ENCODE data around the gene NTMT2. TPM values are rescaled to one million over a fixed set of nuclear protein-coding genes. Genes with fewer than 3 reads are reported as not detected.
"Not testable (repeated sequence)": the region's sequence is repeated elsewhere in the genome, so short reads cannot be mapped to it uniquely, and the experiment has no call there.

NTMT2 gene
- total RNA-seq: not detected

DNA sequence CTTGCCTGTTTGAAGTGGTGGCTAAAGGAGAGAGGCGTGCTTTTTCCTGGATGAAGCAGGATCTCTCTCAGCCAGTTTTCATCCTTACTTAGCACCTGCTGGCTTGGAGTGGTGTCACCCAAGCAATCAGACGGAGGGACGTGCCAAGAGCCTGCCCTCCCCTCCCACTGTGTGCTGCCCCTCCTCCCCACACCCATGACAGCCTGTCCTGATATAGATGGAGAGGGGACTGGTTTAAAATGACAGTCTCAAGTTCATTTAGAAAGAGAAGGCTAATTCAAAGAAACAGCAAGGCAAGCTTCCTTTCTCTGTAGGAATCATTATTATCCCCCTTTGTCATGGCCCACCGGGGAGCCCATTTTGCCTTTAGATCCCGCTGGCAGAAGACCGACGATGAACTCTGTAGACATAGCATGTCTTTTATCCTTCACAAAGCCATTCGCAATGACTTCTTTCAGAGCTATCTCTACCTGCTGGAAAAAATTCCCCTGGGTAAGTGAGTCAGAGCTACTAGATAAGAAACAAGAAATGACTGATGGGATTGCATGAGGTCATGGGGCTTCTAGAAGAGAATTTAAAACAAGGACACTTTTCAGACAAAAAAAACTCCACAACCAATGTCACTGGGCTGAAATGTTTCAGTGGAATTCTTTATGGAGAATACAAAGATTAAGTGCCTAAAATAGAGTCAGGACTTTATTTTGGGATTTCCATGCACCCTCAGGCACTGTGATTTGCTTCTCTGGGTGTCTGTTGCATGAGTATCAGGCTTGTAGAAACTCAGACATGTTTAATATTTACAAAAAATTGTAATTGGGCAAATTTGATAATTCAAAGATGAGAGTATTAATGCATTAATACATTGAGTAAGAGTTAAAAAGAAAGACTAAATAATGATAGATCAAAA, at the start of gene NTMT2:
NTMT2 (plus strand) TSS at position 190 of the 907 bp plus-strand sequence; CDS start at position 339, 149 bp downstream.
- in situ Hi-C loops (cut with MboI; ENCODE audit: low pct_unique_long_range_greater_than_20kb in 2 of 9, low sequenced_read_pairs in 9 of 9, unreplicated experiment in 9 of 9): no loop called here
- peak in 5 of 8 experiments; percentile 88 to 94 (median 94) for ATAC-seq (replicated peaks in 6 of 8)
- H3K4me1 ChIP-seq (replicated peaks in 1 of 2): peaks cover 16 to 20% of the 10 kb centered on the region in 2 donors
- H3K27ac ChIP-seq: peak within 1 kb of the TSS in 1 of 2 donors; percentile 18
- peak within 1 kb of the TSS in 3 of 5 donors; percentile 3 to 18 (median 8) for H3K4me3 ChIP-seq
- WGBS, 10 experiments: 0 to 100% (median 15%) methylated on average over 1 to 8 of the region's 8 CpGs

DNA sequence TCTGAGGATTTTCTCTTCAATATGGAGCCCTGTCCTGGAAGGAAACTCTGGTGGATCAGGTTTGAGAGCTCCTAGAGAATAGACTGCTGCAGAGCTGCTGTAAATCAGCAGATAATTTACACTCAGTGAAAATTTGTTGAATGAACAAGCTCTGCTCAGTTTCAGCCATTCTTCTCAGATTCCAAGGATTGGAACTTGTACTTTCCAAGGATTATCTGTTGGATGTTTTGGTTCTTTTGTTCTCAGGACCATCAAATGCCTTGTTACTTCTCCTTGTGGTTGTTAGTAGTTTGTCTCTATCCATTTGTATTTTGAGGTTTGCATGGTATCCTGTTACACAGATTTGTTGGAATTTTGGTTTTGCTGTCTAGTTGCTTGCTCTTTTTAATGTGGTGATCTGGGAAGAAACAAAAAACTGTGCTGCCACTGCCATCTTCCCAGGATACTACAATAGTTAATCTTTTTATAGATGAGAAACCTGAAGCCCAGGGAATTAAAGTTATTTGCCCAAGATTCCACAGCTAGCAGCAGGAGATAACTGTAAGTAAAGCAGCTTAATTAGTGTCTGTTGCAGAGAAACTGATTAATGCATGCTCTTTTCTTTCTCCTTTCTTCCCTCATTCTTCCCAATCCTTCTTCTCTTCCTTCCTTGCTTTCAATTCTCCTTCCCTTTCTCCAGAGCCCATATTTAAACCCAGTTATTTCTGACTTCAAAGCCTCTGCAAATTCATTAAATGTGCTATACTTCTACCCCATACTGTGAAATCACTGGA, 49.6 kb upstream of the NTMT2 start:
- Histone ChIP-seq H3K4me3 (no peak overlapping the region), H3K27ac (no peak overlapping the region), H3K4me1 (replicated peaks in 1 of 2) (peaks cover 2 to 18% of the 10 kb centered on the region in 2 donors)
- in situ Hi-C loops (cut with MboI; ENCODE audit: low pct_unique_long_range_greater_than_20kb in 2 of 9, low sequenced_read_pairs in 9 of 9, unreplicated experiment in 9 of 9): no loop called here
- no peak for ATAC-seq (replicated peaks in 6 of 8)

DNA sequence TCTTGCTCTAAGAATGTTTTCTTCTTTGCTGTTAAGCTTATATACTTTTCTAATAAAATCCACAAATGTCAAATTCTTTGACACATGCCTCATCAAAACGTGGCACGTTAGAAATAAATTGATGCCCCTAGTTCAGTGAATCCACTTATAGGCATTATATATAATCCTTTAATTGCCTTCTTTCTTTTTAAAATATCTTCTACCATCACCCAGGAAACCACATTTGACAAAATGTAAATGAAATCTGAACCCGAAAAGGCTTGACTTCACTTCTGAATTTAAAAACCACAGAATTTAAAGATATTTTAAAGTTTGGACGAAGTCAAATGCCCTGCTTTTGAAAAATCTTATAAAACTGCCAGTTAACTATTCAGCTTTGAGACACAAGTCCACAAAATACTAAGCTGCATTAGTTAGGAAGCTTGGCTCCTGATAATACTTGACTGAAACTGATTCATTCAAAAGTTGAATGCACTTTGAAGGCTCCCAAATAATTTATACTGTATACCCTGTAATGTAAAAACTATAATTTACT, 48.9 kb upstream of the NTMT2 start:
- H3K4me3 ChIP-seq: no peak overlapping the region
- H3K4me1 ChIP-seq (replicated peaks in 1 of 2): peaks cover 2 to 18% of the 10 kb centered on the region in 2 donors
- in situ Hi-C loops (cut with MboI; ENCODE audit: low pct_unique_long_range_greater_than_20kb in 2 of 9, low sequenced_read_pairs in 9 of 9, unreplicated experiment in 9 of 9): no loop called here
- H3K27ac ChIP-seq: no peak overlapping the region
- ATAC-seq (replicated peaks in 6 of 8): no peak
- WGBS, 10 experiments: 6 to 71% (median 39%) methylated on average over 3 to 4 of the region's 4 CpGs

DNA sequence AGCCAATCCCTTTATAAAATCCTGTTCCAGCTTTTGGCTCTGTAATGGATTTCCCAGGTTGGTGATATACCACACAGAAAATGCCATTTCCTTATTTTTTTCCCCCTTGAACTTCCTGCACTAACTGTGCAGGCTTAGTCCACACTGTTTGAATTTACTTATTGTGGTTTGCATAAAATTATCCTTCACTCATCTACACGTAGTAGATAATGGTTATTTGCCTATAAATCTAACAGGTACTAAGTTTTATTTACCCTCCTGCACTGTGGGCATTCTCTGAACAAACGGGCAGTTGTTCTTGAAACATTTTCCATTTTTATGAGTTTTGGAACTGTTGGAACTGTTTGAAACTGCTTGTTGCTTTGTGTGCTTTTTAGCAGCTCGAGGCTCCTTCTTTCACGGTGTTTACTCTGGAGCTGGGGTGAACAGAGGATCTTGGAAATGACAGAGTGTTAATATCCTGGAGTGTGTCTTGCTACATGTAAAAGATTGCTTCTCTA, 48.3 kb upstream of the NTMT2 start:
- in situ Hi-C loops (cut with MboI; ENCODE audit: low pct_unique_long_range_greater_than_20kb in 2 of 9, low sequenced_read_pairs in 9 of 9, unreplicated experiment in 9 of 9): no loop called here
- no peak overlapping the region for H3K27ac ChIP-seq

DNA sequence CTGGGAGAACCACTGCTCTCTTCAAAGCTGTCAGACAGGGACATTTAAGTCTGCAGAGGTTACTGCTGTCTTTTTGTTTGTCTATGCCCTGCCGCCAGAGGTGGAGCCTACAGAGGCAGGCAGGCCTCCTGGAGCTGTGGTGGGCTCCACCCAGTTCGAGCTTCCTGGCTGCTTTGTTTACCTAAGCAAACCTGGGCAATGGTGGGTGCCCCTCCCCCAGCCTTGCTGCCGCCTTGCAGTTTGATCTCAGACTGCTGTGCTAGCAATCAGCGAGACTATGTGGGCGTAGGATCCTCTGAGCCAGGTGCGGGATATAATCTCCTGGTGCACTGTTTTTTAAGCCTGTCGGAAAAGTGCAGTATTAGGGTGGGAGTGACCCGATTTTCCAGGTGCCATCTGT, 32.6 kb upstream of the NTMT2 start:
- in situ Hi-C loops (cut with MboI; ENCODE audit: low pct_unique_long_range_greater_than_20kb in 2 of 9, low sequenced_read_pairs in 9 of 9, unreplicated experiment in 9 of 9); H3K4me3 ChIP-seq; H3K27ac ChIP-seq; H3K4me1 ChIP-seq (replicated peaks in 1 of 2); ATAC-seq (replicated peaks in 6 of 8): not testable (repeated sequence)
- WGBS, 10 experiments: 64 to 100% (median 71%) methylated on average over 1 to 8 of the region's 8 CpGs; no CpG with 5 or more reads in 7 of the 10 experiments

More for the DNA sequence above, 48.3 kb upstream of the NTMT2 start:
- H3K4me1 ChIP-seq (replicated peaks in 1 of 2): peaks cover 2 to 18% of the 10 kb centered on the region in 2 donors
- WGBS, 10 experiments: 11 to 59% (median 32%) methylated on average over 1 to 4 of the region's 4 CpGs
- ATAC-seq (replicated peaks in 6 of 8): peak in 2 of 8 experiments; percentile 51 to 68
- no peak overlapping the region for H3K4me3 ChIP-seq

DNA sequence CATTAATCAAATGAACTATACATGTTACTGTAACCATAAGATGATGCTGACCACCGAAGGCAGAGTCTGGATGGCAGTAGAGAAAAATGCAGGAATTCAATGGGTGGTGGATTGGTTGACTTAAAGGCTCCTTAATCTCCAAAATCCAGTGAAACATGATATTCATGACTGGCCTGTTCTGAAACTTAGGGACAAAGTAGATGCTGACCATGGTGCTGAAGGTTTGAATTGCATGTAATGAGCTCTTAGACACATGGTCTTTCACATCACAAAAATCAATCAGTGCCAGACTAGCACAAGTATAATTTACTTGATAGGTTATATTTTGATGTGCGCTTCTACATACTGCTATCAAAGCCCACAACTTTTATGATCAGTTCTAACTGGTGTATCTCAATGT, 30.9 kb upstream of the NTMT2 start:
- Histone ChIP-seq H3K4me3 (no peak overlapping the region), H3K4me1 (replicated peaks in 1 of 2) (no peaks in the 10 kb centered on the region), H3K27ac (no peak overlapping the region)
- peak in 3 of 8 experiments; percentile 35 to 53 (median 45) for ATAC-seq (replicated peaks in 6 of 8)
- 33 to 88% (median 71%) methylated on average over 1 to 2 of the region's 2 CpGs; no CpG with 5 or more reads in 1 of the 10 experiments for WGBS, 10 experiments
- in situ Hi-C loops (cut with MboI; ENCODE audit: low pct_unique_long_range_greater_than_20kb in 2 of 9, low sequenced_read_pairs in 9 of 9, unreplicated experiment in 9 of 9): no loop called here

DNA sequence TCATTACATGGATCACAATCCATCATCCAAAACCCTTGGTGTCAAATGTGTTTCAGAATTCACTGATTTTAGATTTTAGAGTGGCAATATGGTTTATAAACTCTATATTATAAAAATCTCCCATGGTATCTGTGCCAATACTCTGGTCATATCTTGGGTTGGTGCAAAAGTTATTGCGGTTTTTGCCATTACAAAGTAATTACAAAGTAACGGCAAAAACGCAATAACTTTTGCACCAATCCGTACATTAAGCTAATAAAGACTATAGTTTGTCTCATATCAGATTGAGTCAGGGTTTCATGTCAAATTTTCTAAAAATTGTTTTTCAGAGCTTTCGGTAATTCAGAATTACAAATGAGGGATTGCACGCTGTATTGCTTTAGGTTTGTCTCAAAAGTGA, 23.4 kb upstream of the NTMT2 start:
- Histone ChIP-seq H3K4me1 (replicated peaks in 1 of 2) (no peaks in the 10 kb centered on the region), H3K4me3 (no peak overlapping the region), H3K27ac (no peak overlapping the region)
- ATAC-seq (replicated peaks in 6 of 8): no peak
- in situ Hi-C loops (cut with MboI; ENCODE audit: low pct_unique_long_range_greater_than_20kb in 2 of 9, low sequenced_read_pairs in 9 of 9, unreplicated experiment in 9 of 9): no loop called here
- WGBS, 10 experiments: 88 to 100% (median 96%) methylated on average over 2 to 6 of the region's 6 CpGs; no CpG with 5 or more reads in 1 of the 10 experiments

DNA sequence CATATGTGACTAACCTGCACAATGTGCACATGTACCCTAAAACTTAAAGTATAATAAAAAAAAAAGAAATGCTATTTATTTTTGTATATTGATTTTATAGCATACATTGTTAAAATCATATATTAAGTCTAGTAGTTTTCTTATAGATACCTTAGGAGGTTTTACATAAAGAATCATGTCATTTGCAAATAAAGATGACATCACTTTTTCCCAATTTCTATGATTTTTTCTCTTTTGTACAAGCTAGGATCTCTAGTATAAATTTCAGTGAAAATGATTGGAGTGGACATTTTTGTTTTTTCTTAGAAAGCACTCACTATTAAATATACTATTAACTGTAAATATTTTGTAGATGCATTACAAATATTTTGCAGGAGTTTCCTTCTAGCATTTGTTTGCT, 20.5 kb upstream of the NTMT2 start:
- no peak overlapping the region for H3K4me3 ChIP-seq
- H3K4me1 ChIP-seq (replicated peaks in 1 of 2): no peaks in the 10 kb centered on the region
- no peak for ATAC-seq (replicated peaks in 6 of 8)
- no peak overlapping the region for H3K27ac ChIP-seq
- in situ Hi-C loops (cut with MboI; ENCODE audit: low pct_unique_long_range_greater_than_20kb in 2 of 9, low sequenced_read_pairs in 9 of 9, unreplicated experiment in 9 of 9): no loop called here

DNA sequence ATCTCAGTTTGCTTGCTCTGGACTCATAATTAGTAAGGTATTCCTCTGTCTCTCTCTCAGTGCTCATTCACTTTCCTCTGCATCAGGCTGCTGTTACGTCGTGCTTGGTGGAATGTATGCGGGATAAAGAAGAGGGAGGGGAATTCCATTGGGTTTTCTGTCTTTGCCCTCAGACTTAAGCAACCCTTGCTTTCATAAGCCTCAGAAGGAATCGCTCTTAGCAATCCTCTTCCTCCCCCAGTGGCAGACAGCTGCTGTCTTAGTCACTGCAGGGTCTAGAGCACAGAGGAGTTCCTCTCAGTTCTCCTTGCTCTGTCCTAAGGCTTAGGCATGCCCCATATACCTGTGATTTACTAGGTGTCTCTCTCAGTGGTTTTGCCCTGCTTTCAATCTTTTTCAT, 19.1 kb upstream of the NTMT2 start:
- H3K4me1 ChIP-seq (replicated peaks in 1 of 2): no peaks in the 10 kb centered on the region
- H3K27ac ChIP-seq: no peak overlapping the region
- in situ Hi-C loops (cut with MboI; ENCODE audit: low pct_unique_long_range_greater_than_20kb in 2 of 9, low sequenced_read_pairs in 9 of 9, unreplicated experiment in 9 of 9): no loop called here
- no peak overlapping the region for H3K4me3 ChIP-seq
- 13 to 57% (median 26%) methylated on average over 1 to 4 of the region's 4 CpGs; no CpG with 5 or more reads in 4 of the 10 experiments for WGBS, 10 experiments
- ATAC-seq (replicated peaks in 6 of 8): peak in 7 of 8 experiments; percentile 16 to 96 (median 27)

DNA sequence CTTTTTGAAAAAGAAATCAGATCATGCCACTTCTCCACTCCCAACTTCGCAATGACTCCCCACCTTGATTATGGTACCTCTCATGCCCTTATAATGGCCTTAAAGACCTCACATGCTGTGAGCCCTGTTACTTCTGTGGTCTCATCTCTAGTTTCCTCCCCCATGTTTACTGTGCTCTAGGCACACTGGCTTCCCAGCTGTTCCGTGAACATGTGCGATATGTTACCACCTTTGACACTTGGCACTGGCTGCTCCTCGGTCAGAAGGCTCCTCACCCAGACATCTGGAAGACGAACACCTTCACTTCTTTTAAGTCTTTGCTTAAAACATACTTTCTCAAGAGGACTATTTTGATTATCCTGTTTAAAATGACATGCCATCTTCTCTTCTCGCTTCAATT, 14.3 kb upstream of the NTMT2 start:
- WGBS, 10 experiments: 27 to 100% (median 80%) methylated on average over 1 to 6 of the region's 6 CpGs
- Histone ChIP-seq H3K4me3 (no peak overlapping the region), H3K27ac (no peak overlapping the region), H3K4me1 (replicated peaks in 1 of 2) (peaks cover 0 to 4% of the 10 kb centered on the region in 2 donors)
- ATAC-seq (replicated peaks in 6 of 8): no peak
- in situ Hi-C loops (cut with MboI; ENCODE audit: low pct_unique_long_range_greater_than_20kb in 2 of 9, low sequenced_read_pairs in 9 of 9, unreplicated experiment in 9 of 9): no loop called here

DNA sequence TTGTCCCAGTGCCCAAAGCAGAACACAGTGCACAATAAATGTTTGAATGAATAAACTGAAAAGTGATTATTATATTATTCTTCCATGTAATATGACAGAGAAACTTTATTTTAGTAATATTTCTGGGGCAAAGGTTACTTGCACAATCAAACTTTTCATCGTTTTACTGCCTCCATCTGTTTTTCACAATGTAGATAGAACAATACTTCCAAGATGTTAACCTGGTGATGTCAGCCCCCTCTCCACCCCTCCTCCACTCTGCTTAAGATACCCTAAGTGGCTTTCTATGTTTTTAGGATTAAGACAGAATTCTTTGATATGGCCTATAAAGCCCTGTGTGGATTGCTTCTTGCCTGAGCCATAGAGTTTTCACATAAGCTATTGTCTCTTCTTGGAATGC, 13.8 kb upstream of the NTMT2 start:
- ATAC-seq (replicated peaks in 6 of 8): no peak
- in situ Hi-C loops (cut with MboI; ENCODE audit: low pct_unique_long_range_greater_than_20kb in 2 of 9, low sequenced_read_pairs in 9 of 9, unreplicated experiment in 9 of 9): no loop called here
- peaks cover 0 to 4% of the 10 kb centered on the region in 2 donors for H3K4me1 ChIP-seq (replicated peaks in 1 of 2)
- 0 to 83% (median 71%) methylated on average over 1 of the region's 1 CpG; no CpG with 5 or more reads in 1 of the 10 experiments for WGBS, 10 experiments
- H3K4me3 ChIP-seq: no peak overlapping the region
- no peak overlapping the region for H3K27ac ChIP-seq

DNA sequence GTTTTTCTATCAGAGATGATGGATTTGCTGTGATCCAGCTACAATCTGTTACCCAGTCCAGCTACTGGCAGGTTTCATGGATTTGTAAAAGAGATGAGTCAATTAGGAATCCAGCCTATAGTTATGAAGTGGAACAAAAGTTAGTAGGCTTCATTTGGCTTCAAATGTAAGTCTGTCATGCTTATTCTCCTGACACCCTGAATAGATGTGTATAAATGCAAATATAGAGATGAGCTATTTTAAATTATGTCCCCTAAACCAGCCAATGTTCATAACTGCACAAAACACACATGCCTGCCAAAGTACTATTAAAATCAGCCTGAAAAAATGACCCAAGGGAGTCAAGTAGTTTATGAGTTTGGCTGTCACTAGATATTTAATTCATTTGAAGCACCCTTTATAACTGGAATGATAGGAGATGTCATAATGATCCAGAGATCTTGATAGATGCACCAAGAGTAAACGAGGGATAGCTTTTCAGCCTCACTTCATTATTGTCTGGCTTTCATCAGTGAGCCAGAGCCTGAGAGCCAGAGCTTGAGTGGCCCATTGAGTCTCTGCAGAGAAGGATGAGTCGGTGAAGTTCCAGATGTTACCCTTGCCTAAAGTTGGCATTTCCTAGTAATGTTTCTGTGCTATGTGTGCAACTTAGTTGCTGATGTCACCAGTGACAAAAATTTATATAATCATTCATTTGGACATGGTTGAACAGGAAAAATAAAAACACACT, 11.8 kb upstream of the NTMT2 start:
- no peak for ATAC-seq (replicated peaks in 6 of 8)
- in situ Hi-C loops (cut with MboI; ENCODE audit: low pct_unique_long_range_greater_than_20kb in 2 of 9, low sequenced_read_pairs in 9 of 9, unreplicated experiment in 9 of 9): no loop called here
- WGBS, 10 experiments: 10 to 89% (median 59%) methylated on average over 1 to 2 of the region's 2 CpGs; no CpG with 5 or more reads in 2 of the 10 experiments
- Histone ChIP-seq H3K27ac (no peak overlapping the region), H3K4me1 (replicated peaks in 1 of 2) (peaks cover 0 to 4% of the 10 kb centered on the region in 2 donors), H3K4me3 (no peak overlapping the region)
